Spleen (tissue), 11 donors: ENCODE measurements around the gene ZBP1. TPM values are rescaled to one million over a fixed set of nuclear protein-coding genes. Genes with fewer than 3 reads are reported as not detected.

Experiments used
- DNase-seq: peaks from one replicate; pipeline ENCODE4 v3.0.0-alpha.2; 2020
- H3K27ac ChIP-seq, 8 donors: fragments of 200-600 bp; sonication (generic) in 7 of 8; 1 replicate in 4 of 8; 2 replicates in 4 of 8; pipeline versions ENCODE4 v1.5.0 to v1.8.0; 2016 to 2021; ENCODE audit warnings: inconsistent platforms in 4 of 8, mild to moderate bottlenecking in 4 of 8, moderate library complexity in 1 of 8
- H3K27me3 ChIP-seq, 7 donors: fragments of 200-600 bp; sonication (generic) in 6 of 7; replicated peaks in 1 of 7; 1 replicate in 4 of 7; 2 replicates in 3 of 7; pipeline versions ENCODE4 v1.5.0 to v1.8.0; 2016 to 2021; ENCODE audit warnings: inconsistent platforms in 3 of 7, mild to moderate bottlenecking in 1 of 7
- H3K36me3 ChIP-seq, 6 donors: fragments of 200-600 bp; sonication (generic) in 5 of 6; 1 replicate in 4 of 6; 2 replicates in 2 of 6; pipeline versions ENCODE4 v1.5.0 to v1.8.0; 2016 to 2021; ENCODE audit warnings: inconsistent platforms in 2 of 6
- H3K4me1 ChIP-seq, 6 donors: fragments of 200-600 bp; sonication (generic) in 5 of 6; 1 replicate in 3 of 6; 2 replicates in 3 of 6; pipeline versions ENCODE4 v1.5.0 to v1.8.0; 2016 to 2021; ENCODE audit warnings: inconsistent platforms in 3 of 6
- H3K4me3 ChIP-seq, 8 donors: fragments of 200-600 bp; sonication (generic) in 7 of 8; 1 replicate in 4 of 8; 2 replicates in 4 of 8; pipeline versions ENCODE4 v1.5.0 to v1.8.0; 2016 to 2021; ENCODE audit warnings: inconsistent platforms in 4 of 8, mild to moderate bottlenecking in 4 of 8, moderate library complexity in 2 of 8
- H3K9me3 ChIP-seq, 8 donors: fragments of 200-600 bp; sonication (generic) in 7 of 8; 1 replicate in 4 of 8; 2 replicates in 4 of 8; pipeline versions ENCODE4 v1.5.0 to v1.8.0; 2016 to 2021; ENCODE audit warnings: inconsistent platforms in 4 of 8
- CTCF ChIP-seq, 11 experiments: fragments of 200-600 bp in 7 of 11; fragments of 450-650 bp in 4 of 11; sonication (generic) in 4 of 11; IDR thresholded peaks in 8 of 11; conservative IDR thresholded peaks in 3 of 11; 1 replicate in 7 of 11; 2 replicates in 4 of 11; pipeline versions ENCODE4 v1.4.0 to v1.8.0; 2016 to 2021; ENCODE audit warnings: antibody characterized with exemption in 11 of 11, inconsistent platforms in 4 of 11, mild to moderate bottlenecking in 1 of 11
- WGBS, 5 donors: extraction: QIAGEN DNeasy Blood & Tissue Kit in 3 of 5; methylation state at CpG; one replicate each; pipeline versions ENCODE4 v1.1.5 to v1.1.7; 2013 to 2018; 5-methylcytosine and 5-hydroxymethylcytosine counted together
- intact Hi-C: fragments of 100-400 bp; cut with DNase I; formaldehyde crosslinking; loops from one replicate; pipeline ENCODE4 v1.15.0; 2023; ENCODE audit warnings: low total_unique reads
- polyA plus RNA-seq, 3 donors: library from polyadenylated mRNA; stranded (reverse); fragments of 200-250 nt; gene quantifications; one replicate each; pipeline ENCODE4 v1.2.1, GENCODE V29; 2013
- total RNA-seq, 7 donors: library from RNA; depleted of rRNA in 3 of 7; stranded (reverse); fragments of >200 nt in 3 of 7; fragmentation: NEBNext Ultra II Directional in 4 of 7; extraction: Animal tissue kit (Norgen Biotek cat#: 25700) in 4 of 7; gene quantifications; one replicate each; pipeline versions ENCODE4 v1.1.0 to v1.2.1, GENCODE V29; 2016 to 2021
- donor health status: healthy with polysubstance abuse.
- donor health status: DM: no; HTN: no; CAD: no; lungs with moderate emphysema.
- donor health status: DM: no; HTN: no; CAD: no.
- donor health status: Bipolar disorder and iron deficiency.
- donor health status: healthy.
- donor health status: DM: no; HTN: no; CAD: no.
- donor health status: DM: yes; HTN: yes; CAD: no.

Gene ZBP1
- total and polyA plus RNA-seq, 10 donors: 8.6 to 28.4 (median 16.6) TPM

GRCh38 chr20:57555457-57556184 lies 64.6 kb downstream of the ZBP1 start:
- no peak for DNase-seq
- peaks cover 0 to 4% (median 0%) of the 10 kb centered on the region in 6 donors for H3K4me1 ChIP-seq
- no peak overlapping the region for H3K27ac ChIP-seq
- WGBS, 5 donors: 71 to 73% (median 71%) methylated on average over 11 of the region's 11 CpGs
- H3K4me3 ChIP-seq: no peak overlapping the region
- no peaks in the 10 kb centered on the region for H3K36me3 ChIP-seq
- intact Hi-C loops: no loop called here
- H3K27me3 ChIP-seq: peaks cover 0 to 43% (median 0%) of the 10 kb centered on the region in 7 donors
- H3K9me3 ChIP-seq: no peaks in the 10 kb centered on the region
- no peak for TF ChIP-seq CTCF (IDR thresholded peaks at IDR 0.05 in 8 of 11, conservative IDR thresholded peaks at IDR 0.05 in 3 of 11)

Other genes with a start within 250 kb of the ZBP1 start
- gene RBM38, start 229.0 kb downstream of the ZBP1 start, total RNA-seq: 100 to 1,000 TPM in 1 of 7 donors, 10 to 100 TPM in 6; 49.2 to 120 (median 61.6) TPM
- gene RBM38, start 229.0 kb downstream of the ZBP1 start, polyA plus RNA-seq: 10 to 100 TPM; 48.6 to 87.8 (median 81.2) TPM
- under 1 TPM in 1 of 7 donors, not detected in 6; 0.26 TPM for gene CTCFL, start 95.3 kb downstream of the ZBP1 start, total RNA-seq
- under 1 TPM in 2 of 3 donors, not detected in 1; 0.23 to 0.45 TPM for gene CTCFL, start 95.3 kb downstream of the ZBP1 start, polyA plus RNA-seq
- gene PCK1, start 59.3 kb downstream of the ZBP1 start, total RNA-seq: under 1 TPM in 4 of 7 donors, not detected in 3; 0.17 to 0.67 (median 0.41) TPM
- gene PCK1, start 59.3 kb downstream of the ZBP1 start, polyA plus RNA-seq: under 1 TPM; 0.04 to 0.13 (median 0.05) TPM
- 10 to 100 TPM in 5 of 7 donors, 1 to 10 TPM in 2; 7.3 to 15.7 (median 10.9) TPM for gene PMEPA1, start 89.6 kb upstream of the ZBP1 start, total RNA-seq
- gene PMEPA1, start 89.6 kb upstream of the ZBP1 start, polyA plus RNA-seq: 1 to 10 TPM; 4.8 to 7.9 (median 6.7) TPM